NCI-H1694 treated with DMSO at 0.1 percent for 48 hours (cell line): ENCODE results near the gene DNAJC22.
"Not testable (repeated sequence)": the region's sequence is repeated elsewhere in the genome, so short reads cannot be mapped to it uniquely, and the experiment has no call there.

Experiments
- DNase-seq: peaks from one replicate; lab custom pipeline; 2025; lab: John Stamatoyannopoulos, UW

Gene DNAJC22

GRCh38 chr12:49346659-49347310, at the start of gene DNAJC22:
Gene DNAJC22, plus strand, starts transcription at chr12:49346888. Its CDS starts 1,985 bp downstream, at chr12:49348873.
- no peak for DNase-seq

DNA sequence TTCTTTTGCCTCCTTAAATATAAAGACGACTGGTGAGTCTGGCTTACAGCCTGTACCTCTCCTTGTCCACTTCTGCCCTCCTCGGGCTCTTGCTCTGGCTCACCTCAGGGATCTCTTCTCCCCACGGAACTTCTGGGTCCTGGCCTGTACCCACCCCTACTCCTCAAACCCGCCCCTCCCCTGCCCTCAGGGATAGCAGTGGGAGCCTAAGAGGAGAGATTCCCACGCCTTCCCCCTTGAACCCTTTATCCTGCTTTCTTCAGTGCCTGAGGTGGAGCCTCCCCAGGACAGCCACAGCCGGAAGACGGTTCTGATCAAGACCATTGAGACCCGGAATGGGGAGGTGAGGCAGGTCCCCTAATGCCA, 49.0 kb upstream of the DNAJC22 start:
- no peak for DNase-seq

- no peak for DNase-seq
These were observed 48.5 kb upstream of the DNAJC22 start for GRCh38 chr12:49298160-49298559.

DNA sequence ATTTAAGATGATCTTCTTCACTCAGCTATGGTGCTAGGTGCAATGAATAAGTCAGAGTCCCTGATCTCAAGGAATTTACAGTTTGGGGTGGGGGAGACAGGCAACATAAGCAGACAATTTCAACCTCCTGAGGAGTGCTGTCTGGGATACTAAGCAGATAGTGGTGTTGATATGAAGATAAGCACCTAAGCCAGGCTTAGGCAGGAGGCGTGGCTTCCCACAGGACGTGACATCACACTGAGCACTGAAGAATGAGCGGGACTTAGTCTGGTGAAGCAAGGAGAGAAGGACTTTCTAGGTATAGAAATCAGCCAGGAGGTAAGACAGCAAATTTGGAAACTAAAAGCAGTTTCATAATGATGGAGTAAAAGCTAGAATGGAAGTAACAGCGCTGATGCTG, 44.9 kb upstream of the DNAJC22 start:
- no peak for DNase-seq

- no peak for DNase-seq
These were observed 42.5 kb upstream of the DNAJC22 start for GRCh38 chr12:49304161-49304560.

- DNase-seq = no peak
These were observed 40.8 kb upstream of the DNAJC22 start for GRCh38 chr12:49305762-49306510.

GRCh38 chr12:49309386-49309785, 37.3 kb upstream of the DNAJC22 start:
- DNase-seq = no peak

DNA sequence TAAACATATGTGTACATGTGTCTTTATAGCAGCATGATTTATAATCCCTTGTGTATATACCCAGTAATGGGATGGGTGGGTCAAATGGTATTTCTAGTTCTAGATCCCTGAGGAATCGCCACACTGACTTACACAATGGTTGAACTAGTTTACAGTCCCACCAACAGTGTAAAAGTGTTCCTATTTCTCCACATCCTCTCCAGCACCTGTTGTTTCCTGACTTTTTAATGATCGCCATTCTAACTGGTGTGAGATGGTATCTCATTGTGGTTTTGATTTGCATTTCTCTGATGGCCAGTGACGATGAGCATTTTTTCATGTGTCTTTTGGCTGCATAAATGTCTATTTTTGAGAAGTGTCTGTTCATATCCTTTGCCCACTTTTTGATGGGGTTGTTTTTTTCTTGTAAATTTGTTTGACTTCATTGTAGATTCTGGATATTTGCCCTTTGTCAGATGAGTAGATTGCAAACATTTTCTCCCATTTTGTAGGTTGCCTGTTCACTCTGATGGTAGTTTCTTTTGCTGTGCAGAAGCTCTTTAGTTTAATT, 36.2 kb upstream of the DNAJC22 start:
- not testable (repeated sequence) for DNase-seq

DNA sequence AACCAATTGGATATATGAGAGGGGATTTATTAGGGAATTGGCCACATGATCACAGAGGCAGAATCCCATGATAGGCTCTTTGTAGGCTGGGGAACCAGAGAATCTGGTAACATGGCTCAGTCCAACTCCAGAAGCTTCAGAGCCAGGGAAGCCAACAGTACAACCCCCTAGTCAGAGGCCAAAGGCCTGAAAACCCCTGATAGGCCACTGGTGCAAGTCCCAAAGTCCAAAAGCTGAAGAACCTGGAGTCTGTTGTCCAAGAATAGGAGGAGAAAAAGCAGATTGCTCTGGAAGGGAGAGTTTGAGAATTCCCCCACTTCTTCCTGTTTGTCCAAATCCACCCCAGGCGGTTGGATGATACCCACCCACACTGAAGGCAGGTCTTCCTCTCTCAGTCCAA, 31.9 kb upstream of the DNAJC22 start:
- DNase-seq = no peak

GRCh38 chr12:49317118-49317517, 29.6 kb upstream of the DNAJC22 start:
- not testable (repeated sequence) for DNase-seq

- DNase-seq = not testable (repeated sequence)
These were observed 26.1 kb upstream of the DNAJC22 start for GRCh38 chr12:49320411-49321103.

- DNase-seq = no peak
These were observed 24.4 kb upstream of the DNAJC22 start for GRCh38 chr12:49322367-49322707.

DNA sequence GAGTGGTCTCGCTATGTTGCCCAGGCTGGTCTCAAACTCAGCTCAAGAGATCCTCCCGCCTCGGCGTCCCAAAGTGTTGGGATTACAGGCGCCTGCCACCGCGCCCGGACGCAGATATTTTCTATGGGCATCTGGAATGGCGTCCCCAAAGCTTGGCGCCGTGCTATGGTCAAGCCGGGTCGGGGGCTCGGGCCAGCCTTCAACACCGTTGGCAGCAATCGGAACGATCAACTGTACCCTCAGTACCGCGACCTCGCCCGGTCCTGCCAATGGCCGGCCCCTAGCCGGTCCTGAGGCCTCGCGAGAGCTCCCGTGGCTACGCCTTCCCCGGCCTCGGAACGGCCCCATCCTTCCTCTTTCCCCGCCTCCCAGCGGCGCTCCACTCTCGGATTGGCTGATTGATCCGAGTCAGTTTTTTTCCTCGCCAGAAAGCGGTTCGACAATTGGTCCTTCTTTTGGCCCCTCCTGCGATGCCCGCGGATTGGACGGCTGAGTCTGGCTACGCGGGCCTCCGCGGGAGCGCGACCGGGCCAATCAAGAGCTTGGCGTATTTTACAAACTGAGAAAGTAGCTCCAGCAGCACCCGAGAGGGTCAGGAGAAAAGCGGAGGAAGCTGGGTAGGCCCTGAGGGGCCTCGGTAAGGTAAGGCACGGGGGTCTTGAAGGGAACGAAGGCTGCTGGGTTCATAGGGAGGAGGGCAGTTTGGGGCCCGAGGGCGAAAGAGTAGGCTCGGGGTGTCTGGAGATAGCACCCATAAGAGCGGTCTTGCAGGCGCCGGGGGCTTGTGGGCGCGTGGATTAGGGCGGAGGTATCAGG, 23.8 kb upstream of the DNAJC22 start, which contains the start of gene TROAP:
TROAP (plus strand) TSS at position 548 of the 816 bp plus-strand sequence. CDS start 354 bp downstream, outside the sequence.
- DNase-seq = peak; percentile 97

- no peak for DNase-seq
These were observed 23.1 kb upstream of the DNAJC22 start for GRCh38 chr12:49323524-49324097.

DNA sequence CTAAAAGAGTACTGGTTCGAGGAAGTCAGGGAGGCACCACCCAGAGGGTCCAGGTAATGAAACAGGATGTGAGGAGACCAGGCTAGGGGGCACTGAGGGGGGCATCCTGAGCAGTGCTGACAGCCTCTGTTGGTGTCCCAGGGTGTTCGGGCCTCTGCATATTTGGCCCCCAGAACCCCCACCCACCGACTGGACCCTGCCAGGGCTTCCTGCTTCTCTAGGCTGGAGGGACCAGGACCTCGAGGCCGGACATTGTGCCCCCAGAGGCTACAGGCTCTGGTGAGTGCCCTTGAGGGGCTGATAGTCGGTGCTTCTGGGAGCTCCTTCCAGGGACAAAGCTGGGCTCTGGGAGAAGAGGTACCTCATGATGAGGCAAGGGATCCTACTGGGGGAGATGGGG, 21.1 kb upstream of the DNAJC22 start:
- no peak for DNase-seq

DNA sequence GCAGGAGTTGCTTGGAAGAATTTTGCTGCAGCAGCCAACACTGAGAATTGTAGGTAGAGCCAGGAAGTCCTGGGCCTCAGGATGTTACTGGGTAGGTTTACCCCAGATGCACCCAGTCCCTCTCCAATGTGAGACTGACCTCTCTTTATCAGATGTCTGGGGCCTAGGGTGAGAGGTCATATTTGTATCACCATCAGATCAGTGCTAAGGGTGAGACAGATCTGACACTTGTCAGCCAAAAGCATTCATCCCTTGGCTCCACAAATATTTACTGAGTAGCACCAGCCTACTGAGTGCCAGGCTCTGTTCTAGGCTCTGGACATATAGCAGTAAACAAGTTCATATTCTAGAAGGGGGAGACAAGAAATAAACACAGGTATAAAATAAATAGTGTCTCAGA, 19.3 kb upstream of the DNAJC22 start:
- no peak for DNase-seq

GRCh38 chr12:49327887-49328286, 18.8 kb upstream of the DNAJC22 start:
- no peak for DNase-seq

DNA sequence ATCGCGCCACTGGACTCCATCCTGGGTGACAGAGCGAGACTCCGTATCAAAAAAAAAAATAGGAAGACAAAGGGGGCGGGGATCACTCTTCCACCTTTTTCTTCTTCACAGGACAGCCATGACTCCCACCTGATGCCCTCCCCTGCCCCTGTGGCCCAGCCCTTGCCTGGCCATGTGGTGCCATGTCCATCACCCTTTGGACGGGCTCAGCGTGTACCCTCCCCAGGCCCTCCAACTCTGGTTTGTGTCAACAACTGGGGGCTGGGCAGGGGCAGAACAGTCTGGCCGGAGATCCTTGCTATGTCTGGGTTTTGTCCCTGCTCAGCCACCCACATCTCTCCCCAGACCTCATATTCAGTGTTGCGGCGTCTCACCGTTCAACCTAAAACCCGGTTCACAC, 17.9 kb upstream of the DNAJC22 start:
- DNase-seq = no peak

DNA sequence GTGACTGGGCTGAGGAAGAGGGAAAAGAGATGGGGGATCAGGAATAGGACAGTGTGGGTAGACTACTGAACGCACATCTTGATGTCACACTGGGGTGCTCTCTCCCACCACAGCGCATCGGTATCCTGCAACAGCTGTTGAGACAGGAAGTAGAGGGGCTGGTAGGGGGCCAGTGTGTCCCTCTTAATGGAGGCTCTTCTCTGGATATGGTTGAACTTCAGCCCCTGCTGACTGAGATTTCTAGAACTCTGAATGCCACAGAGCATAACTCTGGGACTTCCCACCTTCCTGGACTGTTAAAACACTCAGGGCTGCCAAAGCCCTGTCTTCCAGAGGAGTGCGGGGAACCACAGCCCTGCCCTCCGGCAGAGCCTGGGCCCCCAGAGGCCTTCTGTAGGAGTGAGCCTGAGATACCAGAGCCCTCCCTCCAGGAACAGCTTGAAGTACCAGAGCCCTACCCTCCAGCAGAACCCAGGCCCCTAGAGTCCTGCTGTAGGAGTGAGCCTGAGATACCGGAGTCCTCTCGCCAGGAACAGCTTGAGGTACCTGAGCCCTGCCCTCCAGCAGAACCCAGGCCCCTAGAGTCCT, 16.6 kb upstream of the DNAJC22 start:
- DNase-seq = no peak

- no peak for DNase-seq
These were observed 15.9 kb upstream of the DNAJC22 start for GRCh38 chr12:49330631-49331379.
